Measurements from ENCODE around the gene GRIA4.

Gene GRIA4

DNA sequence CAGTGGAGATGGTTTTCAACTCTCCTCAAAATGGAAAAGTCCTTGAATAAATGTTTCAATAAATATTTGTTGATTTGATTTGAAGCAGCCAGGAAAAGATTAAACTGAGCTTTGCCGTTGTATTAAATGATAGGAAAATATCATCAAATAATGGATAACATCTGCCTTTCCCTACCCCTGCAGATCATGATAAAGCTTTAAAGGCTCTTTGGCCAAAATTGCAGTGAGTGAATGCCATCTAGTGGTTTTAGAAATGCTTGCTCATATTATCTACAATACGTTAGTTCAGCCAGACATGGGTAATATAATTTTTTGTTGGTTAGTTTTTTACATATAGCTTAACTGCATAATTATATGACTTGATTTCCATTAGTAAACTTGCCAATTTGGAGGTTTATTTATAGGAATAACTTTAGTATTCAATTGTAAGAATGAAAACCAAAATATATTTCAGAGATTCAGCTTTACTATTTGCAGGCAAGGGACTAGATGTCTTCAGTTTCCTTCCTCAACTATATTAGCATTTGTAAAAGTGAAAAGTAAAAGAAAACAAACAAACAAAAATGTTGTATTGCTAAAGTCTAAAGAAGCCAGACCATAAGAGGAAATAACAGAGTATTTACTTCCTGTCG, 253.0 kb downstream of the GRIA4 start:
- no peak overlapping the region for H3K27ac ChIP-seq (replicated peaks)
- no peak overlapping the region for H3K4me3 ChIP-seq (replicated peaks; ENCODE audit: insufficient read depth, low read length)
- H3K27me3 ChIP-seq (ENCODE audit: insufficient read depth, poor library complexity, severe bottlenecking): peaks cover 3% of the 10 kb centered on the region
- peak in 1 of 2 experiments; percentile 5 for DNase-seq (ENCODE audit: low read depth in 1 of 2, low spot score in 1 of 2)
- TF ChIP-seq POLR2AphosphoS5 (IDR thresholded peaks at IDR 0.05; ENCODE audit: low read depth) (no peak), SPI1 (IDR thresholded peaks at IDR 0.05; ENCODE audit: borderline replicate concordance, low read depth) (no peak)
- TF ChIP-seq, protein P1, sequence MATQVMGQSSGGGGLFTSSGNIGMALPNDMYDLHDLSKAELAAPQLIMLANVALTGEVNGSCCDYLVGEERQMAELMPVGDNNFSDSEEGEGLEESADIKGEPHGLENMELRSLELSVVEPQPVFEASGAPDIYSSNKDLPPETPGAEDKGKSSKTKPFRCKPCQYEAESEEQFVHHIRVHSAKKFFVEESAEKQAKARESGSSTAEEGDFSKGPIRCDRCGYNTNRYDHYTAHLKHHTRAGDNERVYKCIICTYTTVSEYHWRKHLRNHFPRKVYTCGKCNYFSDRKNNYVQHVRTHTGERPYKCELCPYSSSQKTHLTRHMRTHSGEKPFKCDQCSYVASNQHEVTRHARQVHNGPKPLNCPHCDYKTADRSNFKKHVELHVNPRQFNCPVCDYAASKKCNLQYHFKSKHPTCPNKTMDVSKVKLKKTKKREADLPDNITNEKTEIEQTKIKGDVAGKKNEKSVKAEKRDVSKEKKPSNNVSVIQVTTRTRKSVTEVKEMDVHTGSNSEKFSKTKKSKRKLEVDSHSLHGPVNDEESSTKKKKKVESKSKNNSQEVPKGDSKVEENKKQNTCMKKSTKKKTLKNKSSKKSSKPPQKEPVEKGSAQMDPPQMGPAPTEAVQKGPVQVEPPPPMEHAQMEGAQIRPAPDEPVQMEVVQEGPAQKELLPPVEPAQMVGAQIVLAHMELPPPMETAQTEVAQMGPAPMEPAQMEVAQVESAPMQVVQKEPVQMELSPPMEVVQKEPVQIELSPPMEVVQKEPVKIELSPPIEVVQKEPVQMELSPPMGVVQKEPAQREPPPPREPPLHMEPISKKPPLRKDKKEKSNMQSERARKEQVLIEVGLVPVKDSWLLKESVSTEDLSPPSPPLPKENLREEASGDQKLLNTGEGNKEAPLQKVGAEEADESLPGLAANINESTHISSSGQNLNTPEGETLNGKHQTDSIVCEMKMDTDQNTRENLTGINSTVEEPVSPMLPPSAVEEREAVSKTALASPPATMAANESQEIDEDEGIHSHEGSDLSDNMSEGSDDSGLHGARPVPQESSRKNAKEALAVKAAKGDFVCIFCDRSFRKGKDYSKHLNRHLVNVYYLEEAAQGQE (IDR thresholded peaks at IDR 0.05; ENCODE audit: insufficient replicate concordance, low read depth): no peak
- TF ChIP-seq, protein P2, sequence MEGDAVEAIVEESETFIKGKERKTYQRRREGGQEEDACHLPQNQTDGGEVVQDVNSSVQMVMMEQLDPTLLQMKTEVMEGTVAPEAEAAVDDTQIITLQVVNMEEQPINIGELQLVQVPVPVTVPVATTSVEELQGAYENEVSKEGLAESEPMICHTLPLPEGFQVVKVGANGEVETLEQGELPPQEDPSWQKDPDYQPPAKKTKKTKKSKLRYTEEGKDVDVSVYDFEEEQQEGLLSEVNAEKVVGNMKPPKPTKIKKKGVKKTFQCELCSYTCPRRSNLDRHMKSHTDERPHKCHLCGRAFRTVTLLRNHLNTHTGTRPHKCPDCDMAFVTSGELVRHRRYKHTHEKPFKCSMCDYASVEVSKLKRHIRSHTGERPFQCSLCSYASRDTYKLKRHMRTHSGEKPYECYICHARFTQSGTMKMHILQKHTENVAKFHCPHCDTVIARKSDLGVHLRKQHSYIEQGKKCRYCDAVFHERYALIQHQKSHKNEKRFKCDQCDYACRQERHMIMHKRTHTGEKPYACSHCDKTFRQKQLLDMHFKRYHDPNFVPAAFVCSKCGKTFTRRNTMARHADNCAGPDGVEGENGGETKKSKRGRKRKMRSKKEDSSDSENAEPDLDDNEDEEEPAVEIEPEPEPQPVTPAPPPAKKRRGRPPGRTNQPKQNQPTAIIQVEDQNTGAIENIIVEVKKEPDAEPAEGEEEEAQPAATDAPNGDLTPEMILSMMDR (IDR thresholded peaks at IDR 0.05; ENCODE audit: insufficient read depth, low read length): no peak

DNA sequence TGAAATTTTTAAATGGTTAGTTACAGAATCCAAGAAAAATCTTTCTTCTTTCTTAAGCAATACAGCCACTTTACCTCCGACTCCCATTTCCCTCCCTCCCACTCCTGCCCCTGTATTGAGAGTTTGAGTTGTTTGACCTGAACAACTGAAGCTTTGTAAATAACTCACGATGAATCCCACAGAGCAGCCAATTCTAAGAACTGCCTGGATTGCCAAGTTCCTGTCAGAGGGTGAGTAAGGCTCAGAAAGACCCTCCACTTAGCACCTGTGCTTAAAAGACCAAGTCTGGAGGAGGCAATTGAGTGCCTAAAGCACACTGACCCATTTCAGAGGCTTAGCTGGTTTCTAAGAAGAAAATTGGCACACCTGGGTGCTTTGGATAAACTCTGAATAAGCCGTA, 253.7 kb downstream of the GRIA4 start:
- peaks cover 3% of the 10 kb centered on the region for H3K27me3 ChIP-seq (ENCODE audit: insufficient read depth, poor library complexity, severe bottlenecking)
- TF ChIP-seq GABPA (IDR thresholded peaks at IDR 0.05; ENCODE audit: low read depth) (no peak), POLR2AphosphoS5 (IDR thresholded peaks at IDR 0.05; ENCODE audit: low read depth) (no peak), SPI1 (IDR thresholded peaks at IDR 0.05; ENCODE audit: borderline replicate concordance, low read depth) (no peak)
- TF ChIP-seq, protein P1 (IDR thresholded peaks at IDR 0.05; ENCODE audit: insufficient replicate concordance, low read depth): no peak
- TF ChIP-seq, protein P2 (IDR thresholded peaks at IDR 0.05; ENCODE audit: insufficient read depth, low read length): no peak
- H3K27ac ChIP-seq (replicated peaks): no peak overlapping the region
- no peak overlapping the region for H3K4me3 ChIP-seq (replicated peaks; ENCODE audit: insufficient read depth, low read length)
- DNase-seq (ENCODE audit: low read depth in 1 of 2, low spot score in 1 of 2): no peak

DNA sequence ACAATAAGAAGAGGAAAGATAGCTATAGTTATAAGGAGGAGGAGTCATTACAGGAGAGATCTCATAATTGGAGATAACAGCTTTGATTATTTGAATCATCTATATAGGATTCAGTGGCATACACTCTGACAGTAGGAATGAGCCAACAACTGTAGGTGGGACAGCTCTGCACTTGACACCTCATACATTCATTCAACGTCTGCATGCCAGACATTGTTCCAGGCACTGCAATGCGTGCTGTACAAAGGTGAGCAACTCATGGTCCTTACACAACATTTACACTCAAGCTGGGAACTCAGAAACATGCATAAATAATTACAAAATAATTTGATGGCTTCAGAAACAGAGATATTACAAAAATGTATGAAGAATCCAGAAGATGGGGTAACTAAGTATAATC, 257.9 kb downstream of the GRIA4 start:
- no peak for TF ChIP-seq POLR2AphosphoS5 (IDR thresholded peaks at IDR 0.05; ENCODE audit: low read depth)
- TF ChIP-seq, protein P1 (IDR thresholded peaks at IDR 0.05; ENCODE audit: insufficient replicate concordance, low read depth): no peak
- TF ChIP-seq, protein P2 (IDR thresholded peaks at IDR 0.05; ENCODE audit: insufficient read depth, low read length): no peak
- TF ChIP-seq SPI1 (IDR thresholded peaks at IDR 0.05; ENCODE audit: borderline replicate concordance, low read depth): no peak
- TF ChIP-seq GABPA (IDR thresholded peaks at IDR 0.05; ENCODE audit: low read depth): no peak
- DNase-seq (ENCODE audit: low read depth in 1 of 2, low spot score in 1 of 2): no peak

More for the DNA sequence above, 257.9 kb downstream of the GRIA4 start:
- no peak overlapping the region for H3K27ac ChIP-seq (replicated peaks)
- no peak overlapping the region for H3K4me3 ChIP-seq (replicated peaks; ENCODE audit: insufficient read depth, low read length)
- peaks cover 3% of the 10 kb centered on the region for H3K27me3 ChIP-seq (ENCODE audit: insufficient read depth, poor library complexity, severe bottlenecking)

All from HL-60 (cell line).